HFFc6 (cell line): ENCODE measurements around the gene ABCA3. TPM values are rescaled to one million over a fixed set of nuclear protein-coding genes. Genes with fewer than 3 reads are reported as not detected.
"Not testable (repeated sequence)": the region's sequence is repeated elsewhere in the genome, so short reads cannot be mapped to it uniquely, and the experiment has no call there.

Source experiments
- DNase-seq: peaks from one replicate; pipeline ENCODE4 v3.0.0-alpha.2; 2018
- H3K27ac Mint-ChIP-seq: 2 replicates; pipeline ENCODE4 v1.8.0; 2020; ENCODE audit warnings: mild to moderate bottlenecking, mixed read lengths
- H3K27me3 Mint-ChIP-seq: 2 replicates; pipeline ENCODE4 v1.8.0; 2021; ENCODE audit warnings: mild to moderate bottlenecking, moderate library complexity, mixed read lengths; ENCODE audit not compliant: insufficient read depth
- H3K36me3 Mint-ChIP-seq: 2 replicates; pipeline ENCODE4 v1.8.0; 2021; ENCODE audit warnings: low read depth, mixed read lengths
- H3K4me1 Mint-ChIP-seq: 2 replicates; pipeline ENCODE4 v1.8.0; 2020; ENCODE audit warnings: low read depth, mixed read lengths
- H3K4me3 Mint-ChIP-seq: 2 replicates; pipeline ENCODE4 v1.8.0; 2020; ENCODE audit warnings: mild to moderate bottlenecking, moderate library complexity, mixed read lengths
- H3K9me3 Mint-ChIP-seq: 2 replicates; pipeline ENCODE4 v1.8.0; 2020; ENCODE audit warnings: mild to moderate bottlenecking, mixed read lengths
- long read RNA-seq: library from polyadenylated mRNA; unstranded; transcript quantifications from one replicate; pipeline ENCODE4 v2.0.0, GENCODE V29; 2019
- total RNA-seq, 6 experiments: library from RNA; stranded (reverse); fragmentation: NEBNext Ultra II Directional; extraction: Animal tissue kit (Norgen Biotek cat#: 25700); gene quantifications; 2 replicates in 1 of 6; 3 replicates in 5 of 6; pipeline ENCODE4 v1.2.3, GENCODE V29; 2021
- TF ChIP-seq, protein P1 (sequence below): fragments of 200-600 bp; sonication (generic); IDR thresholded peaks from 2 replicates; pipeline ENCODE4 v1.5.0; 2021; ENCODE audit warnings: antibody characterized with exemption, mild to moderate bottlenecking

ABCA3 gene
- 1 to 10 TPM; 1.9 to 3.6 (median 2.4) TPM for total RNA-seq
- long read RNA-seq: 0 reads

DNA sequence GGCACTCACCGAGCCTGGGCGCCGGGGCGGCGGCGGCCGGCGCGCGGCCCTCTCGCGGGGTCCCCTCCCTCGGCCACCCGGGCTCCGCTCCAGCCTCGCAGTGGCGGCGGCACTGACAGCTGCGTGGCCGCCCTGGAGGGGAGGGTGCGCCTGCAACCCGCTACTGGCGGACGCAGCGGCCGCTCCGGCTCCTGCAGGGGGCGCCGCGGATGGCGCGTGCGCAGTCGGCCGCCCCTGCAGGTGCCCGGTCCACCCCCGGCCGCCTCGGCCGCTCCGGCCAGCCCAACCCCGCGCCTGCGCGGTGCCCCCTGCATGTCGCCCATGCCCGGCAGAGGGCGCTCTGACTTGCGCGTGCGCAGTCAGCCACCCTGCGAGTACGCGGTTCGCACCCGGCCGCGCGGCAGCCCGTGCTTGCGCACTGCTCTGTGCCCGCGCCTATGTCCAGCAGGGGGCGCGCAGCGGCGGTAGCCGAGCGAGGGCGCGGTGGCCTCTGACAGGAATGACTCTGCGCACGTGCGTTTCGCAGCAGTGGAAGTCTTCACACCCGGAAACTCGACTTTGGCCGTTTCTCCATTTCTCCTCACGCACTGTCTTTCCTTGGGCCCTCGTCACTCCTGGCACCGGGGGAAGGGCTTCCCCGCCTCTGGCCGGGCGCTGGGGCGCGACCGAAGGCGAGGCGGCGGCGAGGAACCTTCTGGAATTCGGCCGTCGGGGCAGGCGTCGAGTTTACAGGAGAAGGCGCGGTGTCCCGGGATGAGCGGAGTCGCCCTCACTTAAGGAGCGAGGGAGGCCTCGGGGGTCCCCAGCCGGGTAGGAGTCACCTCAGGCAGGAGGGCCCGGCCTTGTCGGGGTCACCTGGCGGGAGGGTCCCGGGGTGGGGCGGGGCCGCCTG lies at the start of gene ABCA3:
ABCA3 (minus strand) TSS at position 165 of the 892 bp plus-strand sequence. CDS start 14,262 bp downstream, outside the sequence.
- Mint-ChIP-seq H3K27ac (no peak within 1 kb of the TSS), H3K4me3 (peak within 1 kb of the TSS; percentile 85), H3K27me3 (peaks cover 14% of the 10 kb centered on the region), H3K36me3 (no peaks in the 10 kb centered on the region), H3K9me3 (no peaks in the 10 kb centered on the region), H3K4me1 (peaks cover 8% of the 10 kb centered on the region)
- DNase-seq: peak; percentile 81
- TF ChIP-seq, protein P1, sequence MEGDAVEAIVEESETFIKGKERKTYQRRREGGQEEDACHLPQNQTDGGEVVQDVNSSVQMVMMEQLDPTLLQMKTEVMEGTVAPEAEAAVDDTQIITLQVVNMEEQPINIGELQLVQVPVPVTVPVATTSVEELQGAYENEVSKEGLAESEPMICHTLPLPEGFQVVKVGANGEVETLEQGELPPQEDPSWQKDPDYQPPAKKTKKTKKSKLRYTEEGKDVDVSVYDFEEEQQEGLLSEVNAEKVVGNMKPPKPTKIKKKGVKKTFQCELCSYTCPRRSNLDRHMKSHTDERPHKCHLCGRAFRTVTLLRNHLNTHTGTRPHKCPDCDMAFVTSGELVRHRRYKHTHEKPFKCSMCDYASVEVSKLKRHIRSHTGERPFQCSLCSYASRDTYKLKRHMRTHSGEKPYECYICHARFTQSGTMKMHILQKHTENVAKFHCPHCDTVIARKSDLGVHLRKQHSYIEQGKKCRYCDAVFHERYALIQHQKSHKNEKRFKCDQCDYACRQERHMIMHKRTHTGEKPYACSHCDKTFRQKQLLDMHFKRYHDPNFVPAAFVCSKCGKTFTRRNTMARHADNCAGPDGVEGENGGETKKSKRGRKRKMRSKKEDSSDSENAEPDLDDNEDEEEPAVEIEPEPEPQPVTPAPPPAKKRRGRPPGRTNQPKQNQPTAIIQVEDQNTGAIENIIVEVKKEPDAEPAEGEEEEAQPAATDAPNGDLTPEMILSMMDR: peak; percentile 100

- DNase-seq: peak; percentile 21
- no peak overlapping the region for H3K27ac Mint-ChIP-seq
- H3K4me3 Mint-ChIP-seq: no peak overlapping the region
- peaks cover 8% of the 10 kb centered on the region for H3K27me3 Mint-ChIP-seq
- peaks cover 5% of the 10 kb centered on the region for H3K36me3 Mint-ChIP-seq
- TF ChIP-seq, protein P1: no peak
- peaks cover 15% of the 10 kb centered on the region for H3K9me3 Mint-ChIP-seq
- H3K4me1 Mint-ChIP-seq: peaks cover 18% of the 10 kb centered on the region
Observed at GRCh38 chr16:2388875-2389433, 48.4 kb upstream of the ABCA3 start.

- Mint-ChIP-seq H3K27ac (no peak overlapping the region), H3K4me3 (no peak overlapping the region), H3K36me3 (peaks cover 5% of the 10 kb centered on the region), H3K9me3 (peaks cover 15% of the 10 kb centered on the region), H3K4me1 (peaks cover 18% of the 10 kb centered on the region), H3K27me3 (peaks cover 4% of the 10 kb centered on the region)
- no peak for DNase-seq
- TF ChIP-seq, protein P1: no peak
Observed at GRCh38 chr16:2388139-2388874, 47.8 kb upstream of the ABCA3 start.

DNA sequence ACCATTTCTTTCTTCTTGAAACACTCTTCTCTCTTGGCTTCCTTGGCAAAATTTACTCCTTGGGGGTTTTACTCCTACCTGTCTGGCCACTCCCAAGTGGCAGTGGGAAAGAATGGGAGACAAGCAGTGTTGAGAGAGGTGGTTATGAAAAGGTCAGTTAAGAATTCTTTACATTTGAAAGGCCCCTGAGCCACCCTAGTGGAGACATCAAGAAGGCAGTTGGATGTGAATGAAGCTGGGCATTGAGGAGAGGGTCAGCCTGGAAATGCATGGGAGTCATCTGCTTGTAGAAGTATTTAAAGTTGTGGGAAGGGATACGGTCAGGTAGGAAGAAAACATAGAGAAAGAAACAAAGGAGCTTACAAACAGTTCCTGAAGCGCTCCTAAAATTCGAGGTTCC lies 46.5 kb upstream of the ABCA3 start:
- peaks cover 13% of the 10 kb centered on the region for H3K4me1 Mint-ChIP-seq
- H3K9me3 Mint-ChIP-seq: peaks cover 15% of the 10 kb centered on the region
- peaks cover 7% of the 10 kb centered on the region for H3K27me3 Mint-ChIP-seq
- H3K36me3 Mint-ChIP-seq: peaks cover 5% of the 10 kb centered on the region
- TF ChIP-seq, protein P1: peak; percentile 65
- no peak overlapping the region for H3K27ac Mint-ChIP-seq
- no peak overlapping the region for H3K4me3 Mint-ChIP-seq
- DNase-seq: no peak

GRCh38 chr16:2385982-2386381 lies 45.5 kb upstream of the ABCA3 start:
- not testable (repeated sequence) for H3K4me3 Mint-ChIP-seq, DNase-seq, H3K27ac Mint-ChIP-seq, H3K36me3 Mint-ChIP-seq
- peaks cover 15% of the 10 kb centered on the region for H3K9me3 Mint-ChIP-seq
- H3K4me1 Mint-ChIP-seq: peaks cover 11% of the 10 kb centered on the region
- H3K27me3 Mint-ChIP-seq: peaks cover 14% of the 10 kb centered on the region
